Activated T-cell treated with anti-CD3 and anti-CD28 coated beads, Interleukin-2, amount 50 U/mL, for 4 hours (primary cell): ENCODE data around the gene ZFYVE19. TPM values are rescaled to one million over a fixed set of nuclear protein-coding genes. Genes with fewer than 3 reads are reported as not detected.
A peak's percentile ranks its signal among the peaks of the same experiment; 100 is the strongest.

ENCODE experiments used
- ATAC-seq, 2 donors: fragments of 200-7000 bp; cut with Tn5 transposase; one replicate each; pipeline ENCODE4 v1.10.0; 2021
- DNase-seq: peaks from one replicate; pipeline ENCODE4 v3.0.0-alpha.2; 2020
- H3K27me3 Mint-ChIP-seq: one replicate; pipeline ENCODE4 v1.8.0; 2021; ENCODE audit warnings: low read depth, mixed read lengths
- H3K36me3 Mint-ChIP-seq: one replicate; pipeline ENCODE4 v1.8.0; 2022; ENCODE audit warnings: mixed read lengths; ENCODE audit not compliant: insufficient read depth
- H3K4me1 Mint-ChIP-seq: one replicate; pipeline ENCODE4 v1.8.0; 2021; ENCODE audit warnings: low read depth, mixed read lengths
- H3K4me3 Mint-ChIP-seq: one replicate; pipeline ENCODE4 v1.8.0; 2021; ENCODE audit warnings: mild to moderate bottlenecking, moderate library complexity, mixed read lengths
- H3K9me3 Mint-ChIP-seq: one replicate; pipeline ENCODE4 v1.8.0; 2021; ENCODE audit warnings: mixed read lengths
- total RNA-seq, 3 donors: library from RNA; stranded (reverse); gene quantifications; one replicate each; pipeline ENCODE4 v1.2.1, GENCODE V29; 2021

ZFYVE19 gene
- total RNA-seq, 3 donors from 2014 or later, result 19.5 to 23.5 (median 20.3) TPM

DNA sequence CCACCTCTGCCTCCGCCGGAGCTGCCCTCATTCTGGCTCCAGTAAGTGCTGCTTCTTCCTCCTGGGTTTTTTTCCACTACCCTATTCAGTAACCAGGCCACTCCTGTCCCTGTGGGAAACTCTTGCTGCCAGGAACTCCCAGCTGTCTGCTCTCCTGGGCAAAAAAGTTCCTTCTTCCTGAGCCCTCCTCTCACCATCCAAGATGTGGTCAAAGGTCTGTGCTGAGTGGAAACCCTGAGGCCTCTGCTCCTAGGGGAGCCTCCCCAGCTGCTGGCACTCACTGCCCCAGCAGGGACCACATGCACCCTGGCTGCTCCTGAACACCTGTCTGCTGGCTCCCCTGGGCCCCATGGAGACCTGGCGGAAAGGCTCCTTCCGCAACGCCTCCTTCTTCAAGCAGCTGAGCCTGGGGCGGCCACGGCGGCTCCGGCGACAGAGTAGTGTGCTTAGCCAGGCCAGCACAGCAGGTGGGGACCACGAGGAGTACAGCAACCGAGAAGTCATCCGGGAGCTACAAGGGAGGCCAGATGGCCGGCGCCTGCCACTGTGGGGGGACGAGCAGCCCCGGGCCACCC, 36.7 kb upstream of the ZFYVE19 start:
- peaks cover 3% of the 10 kb centered on the region for H3K36me3 Mint-ChIP-seq
- DNase-seq (no peak), ATAC-seq (no peak)
- no peaks in the 10 kb centered on the region for H3K9me3 Mint-ChIP-seq
- no peaks in the 10 kb centered on the region for H3K27me3 Mint-ChIP-seq
- H3K4me3 Mint-ChIP-seq, result peak overlapping the region; percentile 56
- peaks cover 31% of the 10 kb centered on the region for H3K4me1 Mint-ChIP-seq

DNA sequence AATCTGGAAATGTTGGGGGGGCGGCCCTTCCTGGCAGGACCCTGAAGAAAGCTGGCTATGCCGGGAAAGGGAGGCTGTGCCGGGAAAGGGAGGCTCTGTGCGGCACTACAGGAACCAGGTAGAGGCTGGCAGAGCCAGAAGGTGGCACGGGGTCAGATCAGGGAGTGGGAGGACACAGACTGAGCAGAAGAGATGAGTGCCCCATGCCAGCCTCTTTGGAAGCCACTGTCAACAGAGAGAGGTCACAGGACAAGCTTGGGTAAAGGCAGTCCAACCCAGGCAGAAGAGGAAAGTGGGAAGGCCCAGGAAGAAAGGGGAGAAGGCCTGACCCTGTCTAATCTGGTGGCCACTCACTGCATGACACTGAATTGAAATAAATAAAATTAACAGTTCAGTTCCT, 35.6 kb upstream of the ZFYVE19 start:
- no peak overlapping the region for H3K4me3 Mint-ChIP-seq

DNA sequence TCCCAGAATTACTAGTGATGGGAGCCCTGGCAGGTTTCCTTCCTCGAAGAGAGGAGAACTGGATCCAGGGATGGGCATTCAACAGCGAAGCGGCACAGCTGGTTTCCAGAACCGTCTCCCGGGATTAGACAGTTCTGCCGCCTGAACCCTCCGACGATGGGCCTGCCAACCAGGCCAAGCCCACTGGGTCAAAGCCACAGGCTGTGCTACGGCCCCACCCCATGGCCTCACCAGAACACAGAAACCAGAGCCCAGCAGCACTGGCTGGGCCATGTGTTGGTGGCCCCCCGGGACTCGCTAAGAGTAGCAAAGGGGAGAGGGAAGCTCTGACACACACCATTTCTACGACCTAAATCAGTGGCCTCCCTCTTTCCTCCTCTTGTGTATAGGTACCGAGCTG, 34.9 kb upstream of the ZFYVE19 start:
- Mint-ChIP-seq H3K36me3 (peaks cover 9% of the 10 kb centered on the region), H3K4me1 (peaks cover 29% of the 10 kb centered on the region), H3K4me3 (no peak overlapping the region), H3K27me3 (no peaks in the 10 kb centered on the region), H3K9me3 (no peaks in the 10 kb centered on the region)
- no peak for ATAC-seq
- DNase-seq, result no peak

More for the DNA sequence above, 35.6 kb upstream of the ZFYVE19 start:
- Mint-ChIP-seq H3K9me3 (no peaks in the 10 kb centered on the region), H3K36me3 (peaks cover 3% of the 10 kb centered on the region), H3K4me1 (peaks cover 24% of the 10 kb centered on the region), H3K27me3 (no peaks in the 10 kb centered on the region)
- ATAC-seq, result no peak
- DNase-seq, result no peak

DNA sequence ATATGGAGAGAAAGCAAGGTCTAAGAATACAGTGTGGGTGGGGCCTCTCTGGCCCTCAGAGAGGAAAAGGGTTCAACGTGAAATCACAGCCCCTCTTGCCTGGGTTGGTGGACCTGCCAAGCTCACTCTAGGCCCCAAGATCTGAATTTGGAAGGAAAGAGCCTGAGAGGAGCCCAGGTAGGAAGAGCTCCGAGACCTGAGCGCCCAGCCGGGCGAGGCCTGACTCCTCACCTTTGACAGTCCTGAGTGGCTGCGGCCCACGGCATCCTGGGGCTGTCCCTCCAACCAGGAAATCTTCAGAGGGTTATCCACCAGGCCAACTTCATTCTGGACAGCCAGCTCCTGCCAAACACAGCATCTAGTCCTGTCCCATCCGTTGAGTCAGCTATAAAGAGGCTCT, 33.4 kb upstream of the ZFYVE19 start:
- no peak for DNase-seq
- Mint-ChIP-seq H3K27me3 (no peaks in the 10 kb centered on the region), H3K4me3 (no peak overlapping the region), H3K4me1 (peaks cover 25% of the 10 kb centered on the region), H3K36me3 (peaks cover 9% of the 10 kb centered on the region), H3K9me3 (no peaks in the 10 kb centered on the region)
- no peak for ATAC-seq

DNA sequence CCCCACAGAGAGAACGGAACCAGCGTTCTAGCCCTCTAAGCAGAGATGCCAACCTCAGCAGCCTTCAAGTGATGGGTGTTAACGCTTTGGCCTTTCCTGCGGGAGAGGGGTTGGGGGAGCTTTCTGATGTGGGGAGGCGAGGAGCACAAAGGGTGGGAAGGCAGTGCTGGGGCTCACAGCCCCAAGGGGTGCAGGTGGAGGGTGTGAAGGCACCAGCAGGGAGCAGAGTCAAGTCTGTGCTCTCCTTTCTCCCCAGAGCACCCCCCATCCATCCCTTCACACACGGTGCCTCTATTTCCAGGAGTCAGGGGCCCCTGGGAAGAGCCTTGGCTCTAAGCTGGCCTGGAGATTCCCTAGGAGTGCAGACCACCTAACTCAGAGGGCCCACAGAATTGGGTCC, 33.0 kb upstream of the ZFYVE19 start:
- Mint-ChIP-seq H3K4me3 (no peak overlapping the region), H3K9me3 (no peaks in the 10 kb centered on the region), H3K27me3 (no peaks in the 10 kb centered on the region), H3K4me1 (peaks cover 21% of the 10 kb centered on the region), H3K36me3 (peaks cover 10% of the 10 kb centered on the region)
- ATAC-seq (no peak), DNase-seq (no peak)

DNA sequence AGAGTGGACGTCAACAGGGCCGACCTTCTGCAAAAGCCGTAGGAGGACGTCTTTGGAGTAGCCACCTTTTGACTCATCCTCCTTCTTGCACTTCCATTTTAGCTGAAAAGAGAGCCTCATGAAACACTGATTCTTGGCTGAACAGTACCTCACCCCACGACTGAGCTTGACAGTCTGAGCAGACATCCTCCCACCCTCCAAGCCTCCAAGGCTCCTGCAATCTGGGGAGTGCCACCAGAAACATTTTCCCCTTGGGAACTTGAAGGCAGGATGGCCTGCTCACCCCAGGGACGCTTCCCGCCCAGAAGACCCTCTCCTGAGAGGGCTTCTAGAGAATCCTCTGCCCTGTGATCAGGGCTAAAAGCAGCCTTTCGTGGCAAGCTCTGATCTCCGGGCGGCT, 31.9 kb upstream of the ZFYVE19 start:
- DNase-seq (no peak), ATAC-seq (no peak)
- H3K4me3 Mint-ChIP-seq, result no peak overlapping the region
- H3K36me3 Mint-ChIP-seq, result peaks cover 16% of the 10 kb centered on the region
- peaks cover 10% of the 10 kb centered on the region for H3K4me1 Mint-ChIP-seq
- no peaks in the 10 kb centered on the region for H3K9me3 Mint-ChIP-seq
- no peaks in the 10 kb centered on the region for H3K27me3 Mint-ChIP-seq

DNA sequence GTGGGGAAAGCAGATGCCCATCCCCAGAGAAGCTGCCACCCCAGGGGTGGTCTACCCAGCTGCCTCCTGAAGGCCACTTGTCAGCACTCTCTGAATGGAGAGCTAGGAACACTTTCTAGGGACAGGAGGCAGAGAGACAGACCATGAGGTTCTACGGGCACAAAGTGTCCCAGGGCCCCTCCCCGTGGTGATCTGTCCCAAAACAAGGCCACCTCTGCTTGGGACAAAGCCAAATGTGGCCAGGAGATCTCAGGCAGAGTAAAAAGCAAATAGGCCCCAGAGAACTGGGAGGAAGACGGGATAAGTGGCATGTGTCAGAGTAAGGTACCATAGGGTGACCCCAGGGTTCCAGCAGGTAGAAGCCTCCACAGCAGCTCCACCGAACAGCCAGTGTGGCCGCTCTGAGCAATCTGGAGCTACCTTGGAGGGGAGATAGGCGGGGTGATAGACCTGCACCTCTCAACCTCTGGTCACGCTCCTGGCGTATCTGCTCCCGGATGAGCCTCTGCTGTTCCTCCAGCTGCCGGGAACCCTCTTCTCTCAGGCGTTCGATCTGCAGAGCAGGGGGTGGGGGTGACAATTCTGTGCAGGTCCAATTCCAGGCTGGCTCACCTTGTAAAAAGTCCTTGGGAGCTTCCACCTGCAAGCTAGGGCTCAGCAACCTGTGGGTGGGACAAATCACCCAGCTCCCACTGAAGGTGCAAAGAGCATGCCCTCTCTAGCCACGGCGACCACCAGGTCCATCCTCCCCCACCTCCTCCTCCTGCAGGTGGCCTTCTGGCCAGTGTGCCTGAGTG, 31.0 kb upstream of the ZFYVE19 start:
- Mint-ChIP-seq H3K36me3 (peaks cover 17% of the 10 kb centered on the region), H3K27me3 (no peaks in the 10 kb centered on the region), H3K4me1 (peaks cover 6% of the 10 kb centered on the region), H3K9me3 (no peaks in the 10 kb centered on the region), H3K4me3 (no peak overlapping the region)
- ATAC-seq (no peak), DNase-seq (no peak)

DNA sequence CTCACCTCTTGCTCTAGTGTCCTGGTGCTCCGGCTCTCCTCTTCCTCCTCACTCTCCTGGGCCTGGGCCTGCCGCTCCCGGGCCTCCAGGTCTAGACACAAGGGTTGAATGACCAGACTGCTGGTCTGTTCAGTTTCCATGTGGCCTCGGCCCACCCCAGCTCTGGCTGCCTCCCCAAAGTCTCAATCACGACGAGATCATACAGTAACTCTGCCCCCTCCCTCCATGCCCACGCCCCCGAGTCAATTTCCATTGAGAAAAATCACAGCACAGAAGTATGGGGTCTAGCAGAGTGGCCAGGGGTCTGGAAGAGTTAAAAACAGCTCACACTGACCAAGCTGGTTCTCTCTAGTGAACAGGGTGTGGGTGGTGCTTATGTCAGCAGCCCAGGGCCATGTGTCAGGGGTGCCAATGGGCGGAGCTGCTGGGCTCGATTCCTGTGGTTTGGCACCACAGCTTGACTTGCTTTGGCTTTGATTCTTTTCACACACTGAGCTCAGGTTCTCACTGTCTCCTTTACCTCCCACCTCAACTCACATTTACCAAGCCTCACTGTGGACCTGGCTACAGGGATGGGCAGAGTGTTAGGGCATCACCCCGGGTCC, 30.2 kb upstream of the ZFYVE19 start:
- Mint-ChIP-seq H3K4me1 (peaks cover 6% of the 10 kb centered on the region), H3K9me3 (no peaks in the 10 kb centered on the region), H3K4me3 (no peak overlapping the region), H3K27me3 (no peaks in the 10 kb centered on the region), H3K36me3 (peaks cover 17% of the 10 kb centered on the region)
- ATAC-seq (peak; percentile 66 to 81), DNase-seq (peak; percentile 27)

DNA sequence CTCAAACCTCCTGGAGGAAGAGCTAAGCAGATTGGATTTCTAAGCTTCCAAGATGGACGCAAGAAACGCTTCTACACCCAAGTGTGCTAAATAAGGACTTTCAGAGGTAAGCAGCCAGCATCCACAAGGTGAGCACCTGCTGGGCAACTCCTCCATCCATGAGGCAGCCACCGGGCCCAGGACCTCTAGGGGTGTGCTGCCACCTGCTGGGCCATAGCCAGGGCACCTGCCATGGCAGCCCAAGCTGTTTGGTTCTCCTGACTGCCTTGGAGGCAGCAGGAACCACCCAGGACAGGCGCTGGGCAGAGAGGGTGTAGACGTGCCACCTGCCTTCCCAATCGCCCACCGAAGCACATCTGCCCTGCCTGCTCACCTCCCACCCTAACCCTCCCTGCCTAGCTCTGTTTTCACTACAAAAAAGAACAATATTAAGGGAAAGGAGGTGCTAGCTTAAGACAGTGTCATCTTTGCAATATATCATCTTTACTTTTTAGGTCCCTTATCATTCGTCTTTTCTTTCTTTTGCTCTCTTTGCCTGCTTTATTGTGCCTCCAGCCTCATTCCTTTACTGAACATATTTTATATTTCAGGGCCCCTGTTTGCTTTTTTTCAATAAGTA, 24.2 kb upstream of the ZFYVE19 start:
- DNase-seq (peak; percentile 79), ATAC-seq (peak; percentile 85 to 91)
- Mint-ChIP-seq H3K27me3 (no peaks in the 10 kb centered on the region), H3K4me1 (peaks cover 17% of the 10 kb centered on the region), H3K36me3 (peaks cover 8% of the 10 kb centered on the region), H3K9me3 (no peaks in the 10 kb centered on the region), H3K4me3 (no peak overlapping the region)

DNA sequence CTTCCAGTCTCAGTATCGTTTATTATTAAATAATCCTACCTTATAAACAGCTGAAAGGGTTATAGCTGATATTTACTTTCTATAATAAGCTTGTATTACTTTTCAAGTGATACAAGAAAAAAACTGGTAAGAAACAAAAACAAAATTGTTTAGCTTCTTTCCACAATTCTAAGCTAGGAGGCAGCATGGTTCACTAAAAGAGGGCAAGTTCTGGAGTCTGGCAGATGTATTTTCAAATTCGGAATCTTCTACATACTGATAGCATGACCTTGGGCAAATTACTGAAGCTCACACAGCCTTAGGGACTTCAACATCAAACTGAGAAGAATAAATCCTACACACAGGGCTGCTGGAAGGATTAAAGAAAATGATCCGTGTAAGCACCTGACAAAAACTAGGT, 21.7 kb upstream of the ZFYVE19 start:
- no peaks in the 10 kb centered on the region for H3K27me3 Mint-ChIP-seq
- no peak for ATAC-seq
- H3K36me3 Mint-ChIP-seq, result peaks cover 1% of the 10 kb centered on the region
- peaks cover 29% of the 10 kb centered on the region for H3K4me1 Mint-ChIP-seq
- DNase-seq, result no peak
- H3K4me3 Mint-ChIP-seq, result no peak overlapping the region
- no peaks in the 10 kb centered on the region for H3K9me3 Mint-ChIP-seq

DNA sequence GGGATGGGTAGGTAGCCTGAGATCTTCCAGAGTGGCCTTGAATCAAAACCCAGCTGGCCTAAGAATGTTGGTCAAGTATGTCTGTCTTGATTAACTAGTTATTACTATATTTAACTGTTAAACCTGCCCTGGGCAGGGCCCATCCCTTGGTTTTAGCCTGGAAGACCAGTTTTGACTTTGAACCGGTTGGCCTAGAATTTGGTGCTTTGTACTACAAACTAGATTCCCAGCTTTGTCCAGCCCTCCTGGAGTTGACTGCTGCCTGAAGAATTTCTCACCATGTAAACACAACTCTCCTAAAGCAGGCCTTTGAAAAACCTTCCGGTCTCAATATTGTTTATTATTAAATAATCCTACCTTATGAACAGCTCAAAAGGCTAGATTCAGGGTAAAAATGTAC, 21.1 kb upstream of the ZFYVE19 start:
- ATAC-seq (no peak), DNase-seq (no peak)
- Mint-ChIP-seq H3K4me1 (peaks cover 29% of the 10 kb centered on the region), H3K9me3 (no peaks in the 10 kb centered on the region), H3K4me3 (no peak overlapping the region), H3K36me3 (no peaks in the 10 kb centered on the region), H3K27me3 (no peaks in the 10 kb centered on the region)

DNA sequence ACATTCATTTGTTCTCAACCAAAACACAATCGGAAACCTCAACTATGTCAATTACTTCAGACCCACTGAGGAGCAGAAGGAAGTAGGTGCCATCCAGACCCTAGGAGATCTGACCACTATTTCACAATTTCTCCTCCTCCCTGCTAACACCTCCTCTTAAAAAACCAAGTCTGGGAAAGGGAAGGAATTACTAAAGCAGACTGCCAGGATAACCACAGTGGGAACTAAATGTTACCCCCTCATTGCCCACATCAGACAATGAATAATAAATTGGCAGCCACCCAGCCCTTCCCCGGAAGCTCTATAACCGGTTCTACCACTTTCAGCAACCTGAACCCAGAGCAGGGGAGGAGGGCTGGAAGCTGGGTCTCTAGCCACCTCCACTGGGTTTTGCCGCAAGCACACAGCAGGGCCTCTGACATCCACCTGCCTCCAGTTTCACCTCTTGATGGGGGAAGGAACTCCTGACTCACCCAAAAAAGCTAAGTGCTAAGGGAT, 19.5 kb upstream of the ZFYVE19 start:
- H3K27me3 Mint-ChIP-seq, result no peaks in the 10 kb centered on the region
- DNase-seq (peak; percentile 68), ATAC-seq (peak; percentile 88 to 91)
- H3K4me1 Mint-ChIP-seq, result peaks cover 28% of the 10 kb centered on the region
- peak overlapping the region; percentile 16 for H3K4me3 Mint-ChIP-seq
- peaks cover 5% of the 10 kb centered on the region for H3K36me3 Mint-ChIP-seq
- no peaks in the 10 kb centered on the region for H3K9me3 Mint-ChIP-seq

DNA sequence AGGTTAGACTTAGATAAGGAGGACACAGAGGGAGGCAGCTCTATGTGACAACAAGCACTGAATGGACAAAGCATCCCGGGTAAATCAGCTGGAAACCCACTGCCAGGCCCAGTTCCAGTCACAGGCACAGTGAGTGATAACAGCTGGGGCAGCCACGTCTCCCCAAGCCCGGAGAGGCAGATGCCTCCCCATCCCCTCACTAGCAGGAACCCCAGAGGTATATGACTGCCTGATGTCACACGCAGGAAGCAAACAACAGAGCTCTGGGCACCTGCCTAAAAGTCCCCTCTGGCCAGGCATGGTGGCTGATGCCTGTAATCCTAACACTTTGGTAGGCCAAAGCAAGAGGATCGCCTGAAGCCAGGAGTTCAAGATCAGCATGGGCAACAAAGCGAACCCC, 18.9 kb upstream of the ZFYVE19 start:
- ATAC-seq (peak in 1 of 2 donors; percentile 6), DNase-seq (no peak)
- Mint-ChIP-seq H3K4me1 (peaks cover 27% of the 10 kb centered on the region), H3K4me3 (no peak overlapping the region), H3K9me3 (no peaks in the 10 kb centered on the region), H3K36me3 (peaks cover 5% of the 10 kb centered on the region), H3K27me3 (no peaks in the 10 kb centered on the region)

DNA sequence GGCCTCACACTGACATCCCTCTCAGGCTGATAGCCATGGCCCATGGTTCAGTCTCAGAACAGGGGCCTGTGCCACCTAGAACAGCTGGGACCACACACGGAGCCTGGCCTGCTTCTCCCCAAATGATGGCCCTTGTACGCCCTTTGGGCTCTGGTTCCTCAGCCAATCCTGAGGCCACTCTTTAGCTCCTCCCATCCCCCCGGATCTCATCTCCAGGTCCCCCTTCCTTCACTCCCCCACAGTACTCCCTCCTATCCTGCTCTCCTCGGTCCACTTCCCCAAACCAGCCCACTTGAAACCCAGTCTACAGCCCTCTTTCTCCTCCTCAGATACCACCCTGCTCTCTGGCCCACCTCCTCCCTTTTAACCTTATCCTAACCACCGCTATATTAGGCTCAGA, 17.8 kb upstream of the ZFYVE19 start:
- ATAC-seq (no peak), DNase-seq (no peak)
- Mint-ChIP-seq H3K4me1 (peaks cover 36% of the 10 kb centered on the region), H3K9me3 (no peaks in the 10 kb centered on the region), H3K36me3 (peaks cover 8% of the 10 kb centered on the region), H3K4me3 (no peak overlapping the region), H3K27me3 (no peaks in the 10 kb centered on the region)
